Measurements from ENCODE around the gene ADAMTS1. TPM values are rescaled to one million over a fixed set of nuclear protein-coding genes. Genes with fewer than 3 reads are reported as not detected.

ADAMTS1 gene
- total RNA-seq, 1 experiment from 2014 or later = 1.4 TPM

- Mint-ChIP-seq H3K36me3 (ENCODE audit: insufficient read depth, unreplicated experiment) (no peaks in the 10 kb centered on the region), H3K27ac (ENCODE audit: low read depth, unreplicated experiment) (no peak overlapping the region), H3K4me1 (ENCODE audit: insufficient read depth, unreplicated experiment) (peaks cover 30% of the 10 kb centered on the region), H3K4me3 (ENCODE audit: unreplicated experiment) (peak overlapping the region; percentile 76), H3K9me3 (ENCODE audit: unreplicated experiment) (no peaks in the 10 kb centered on the region), H3K27me3 (ENCODE audit: insufficient read depth, unreplicated experiment) (peaks cover 29% of the 10 kb centered on the region)
- ChIA-PET POLR2A (interaction anchor here (0.7 to 0.9 kb wide), 2 partner anchors 847 to 1591 kb away, joined by 3 read pairs; no protein-coding TSS in a partner anchor), CTCF (interaction anchor here (0.5 to 4.6 kb wide), 16 partner anchors 14 to 1895 kb away, joined by 3 to 48 read pairs (median 4); no protein-coding TSS in a partner anchor)
- intact Hi-C loops (cut with micrococcal nuclease) = loop anchor here (10.0 kb wide), 1 partner anchor 1789 kb away; no protein-coding TSS in a partner anchor
- no TSS peak for BruUV-seq (replicated peaks)
- TF ChIP-seq, protein P1, sequence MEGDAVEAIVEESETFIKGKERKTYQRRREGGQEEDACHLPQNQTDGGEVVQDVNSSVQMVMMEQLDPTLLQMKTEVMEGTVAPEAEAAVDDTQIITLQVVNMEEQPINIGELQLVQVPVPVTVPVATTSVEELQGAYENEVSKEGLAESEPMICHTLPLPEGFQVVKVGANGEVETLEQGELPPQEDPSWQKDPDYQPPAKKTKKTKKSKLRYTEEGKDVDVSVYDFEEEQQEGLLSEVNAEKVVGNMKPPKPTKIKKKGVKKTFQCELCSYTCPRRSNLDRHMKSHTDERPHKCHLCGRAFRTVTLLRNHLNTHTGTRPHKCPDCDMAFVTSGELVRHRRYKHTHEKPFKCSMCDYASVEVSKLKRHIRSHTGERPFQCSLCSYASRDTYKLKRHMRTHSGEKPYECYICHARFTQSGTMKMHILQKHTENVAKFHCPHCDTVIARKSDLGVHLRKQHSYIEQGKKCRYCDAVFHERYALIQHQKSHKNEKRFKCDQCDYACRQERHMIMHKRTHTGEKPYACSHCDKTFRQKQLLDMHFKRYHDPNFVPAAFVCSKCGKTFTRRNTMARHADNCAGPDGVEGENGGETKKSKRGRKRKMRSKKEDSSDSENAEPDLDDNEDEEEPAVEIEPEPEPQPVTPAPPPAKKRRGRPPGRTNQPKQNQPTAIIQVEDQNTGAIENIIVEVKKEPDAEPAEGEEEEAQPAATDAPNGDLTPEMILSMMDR (IDR thresholded peaks at IDR 0.05; ENCODE audit: unreplicated experiment) = no peak
- DNase-seq (ENCODE audit: unreplicated experiment) = peak; percentile 49
Measured at GRCh38 chr21:26846036-26846931, 1.1 kb upstream of the ADAMTS1 start.

DNA sequence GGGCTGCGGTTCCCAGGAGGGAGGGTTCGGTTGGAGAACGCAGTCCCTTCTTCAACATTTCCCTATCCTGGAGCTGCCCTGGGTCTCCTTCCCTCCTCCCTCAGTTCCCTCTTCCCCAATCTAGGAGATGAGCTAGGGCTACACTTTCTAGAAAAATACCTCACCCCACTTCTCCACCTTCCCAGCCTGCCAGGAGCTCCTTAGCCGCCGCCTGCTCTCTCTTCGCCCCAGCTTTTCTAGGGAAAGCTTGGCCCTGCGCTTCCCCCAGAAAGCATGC is 488 bp upstream of the ADAMTS1 start:
- Mint-ChIP-seq H3K9me3 (ENCODE audit: unreplicated experiment) (no peaks in the 10 kb centered on the region), H3K27me3 (ENCODE audit: insufficient read depth, unreplicated experiment) (peaks cover 29% of the 10 kb centered on the region), H3K4me1 (ENCODE audit: insufficient read depth, unreplicated experiment) (peaks cover 34% of the 10 kb centered on the region), H3K36me3 (ENCODE audit: insufficient read depth, unreplicated experiment) (no peaks in the 10 kb centered on the region), H3K27ac (ENCODE audit: low read depth, unreplicated experiment) (no peak overlapping the region), H3K4me3 (ENCODE audit: unreplicated experiment) (peak overlapping the region; percentile 76)
- intact Hi-C loops (cut with micrococcal nuclease) = loop anchor here (10.0 kb wide), 1 partner anchor 1789 kb away; no protein-coding TSS in a partner anchor
- TF ChIP-seq, protein P1 (IDR thresholded peaks at IDR 0.05; ENCODE audit: unreplicated experiment) = no peak
- no peak for DNase-seq (ENCODE audit: unreplicated experiment)
- no TSS peak for BruUV-seq (replicated peaks)
- ChIA-PET CTCF (interaction anchor here (0.5 to 4.6 kb wide), 12 partner anchors 13 to 1895 kb away, joined by 3 to 29 read pairs (median 4); no protein-coding TSS in a partner anchor), POLR2A (interaction anchor here (0.7 to 0.9 kb wide), 2 partner anchors 848 to 1592 kb away, joined by 3 read pairs; no protein-coding TSS in a partner anchor)

DNA sequence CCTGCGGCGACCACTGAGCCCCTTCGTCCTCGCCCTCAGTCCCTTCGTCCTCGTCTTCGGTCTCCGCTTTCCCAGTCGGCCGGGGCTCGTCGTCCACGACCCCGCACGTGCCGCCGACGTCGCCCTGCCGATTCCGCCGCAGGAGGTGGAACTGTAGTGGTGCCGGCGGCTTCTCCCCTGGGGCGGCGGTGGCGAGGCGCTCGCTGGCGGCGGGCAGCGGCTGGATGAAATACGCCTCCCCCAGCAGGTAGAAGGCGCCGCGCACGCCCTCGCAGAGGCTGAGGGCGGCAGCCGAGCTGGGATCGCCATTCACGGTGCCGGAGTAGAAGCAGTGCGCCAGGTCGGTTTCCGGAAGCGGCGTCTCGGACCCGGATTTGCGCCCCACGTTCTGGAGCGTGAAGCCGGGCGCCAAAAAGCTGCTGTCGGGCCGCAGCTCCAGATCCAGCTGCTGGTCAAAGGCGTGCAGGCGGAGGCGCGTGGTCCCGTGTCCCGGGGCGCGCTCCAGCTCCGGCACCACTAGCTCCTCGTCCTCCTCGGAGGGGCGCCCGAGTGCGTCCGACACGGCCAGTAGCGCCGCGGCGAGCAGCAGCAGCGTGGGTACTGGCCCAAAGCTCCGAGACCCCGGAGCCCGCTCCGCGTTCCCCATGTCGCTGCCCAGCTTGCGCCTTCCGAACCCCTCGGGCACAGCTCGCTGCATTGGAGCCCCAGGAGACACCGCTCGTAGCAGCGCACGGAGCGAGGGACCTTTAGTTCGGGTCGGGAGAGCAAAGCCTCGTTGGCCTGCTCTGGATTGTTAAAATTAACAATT is 747 bp downstream of the ADAMTS1 start:
- H3K9me3 Mint-ChIP-seq (ENCODE audit: unreplicated experiment) = no peaks in the 10 kb centered on the region
- peaks cover 38% of the 10 kb centered on the region for H3K4me1 Mint-ChIP-seq (ENCODE audit: insufficient read depth, unreplicated experiment)
- peak overlapping the region; percentile 76 for H3K4me3 Mint-ChIP-seq (ENCODE audit: unreplicated experiment)
- ChIA-PET POLR2A (interaction anchor here (0.7 to 1.3 kb wide), 3 partner anchors 92 to 852 kb away, joined by 3 read pairs; no protein-coding TSS in a partner anchor), CTCF (interaction anchor here (0.5 to 4.6 kb wide), 24 partner anchors 11 to 1922 kb away, joined by 3 to 29 read pairs (median 4); no protein-coding TSS in a partner anchor)
- TF ChIP-seq, protein P1 (IDR thresholded peaks at IDR 0.05; ENCODE audit: unreplicated experiment) = no peak
- intact Hi-C loops (cut with micrococcal nuclease) = loop anchor here (5.0 to 10.0 kb wide), 2 partner anchors 1373 to 1790 kb away; no protein-coding TSS in a partner anchor
- no peak overlapping the region for H3K27ac Mint-ChIP-seq (ENCODE audit: low read depth, unreplicated experiment)
- H3K27me3 Mint-ChIP-seq (ENCODE audit: insufficient read depth, unreplicated experiment) = peaks cover 29% of the 10 kb centered on the region
- no peaks in the 10 kb centered on the region for H3K36me3 Mint-ChIP-seq (ENCODE audit: insufficient read depth, unreplicated experiment)
- DNase-seq (ENCODE audit: unreplicated experiment) = peak; percentile 44
- TSS peak; percentile 53 for BruUV-seq (replicated peaks)
